Retinal pigment epithelial cell (primary cell): ENCODE data around the gene NUDT4.

ENCODE experiments used
- DNase-seq: peaks from one replicate; pipeline ENCODE4 v3.0.0-alpha.2; 2010; ENCODE audit warnings: low read depth
- H3K4me3 ChIP-seq: 2 replicates; pipeline ENCODE4 v1.5.1; 2011; ENCODE audit warnings: mild to moderate bottlenecking, low read length, control low read depth, moderate library complexity
- TF ChIP-seq, protein P1 (sequence below): conservative IDR thresholded peaks from 2 replicates; pipeline ENCODE4 v1.5.1; 2011; ENCODE audit warnings: low read depth, low read length, control low read depth, inconsistent platforms

Gene NUDT4

DNA sequence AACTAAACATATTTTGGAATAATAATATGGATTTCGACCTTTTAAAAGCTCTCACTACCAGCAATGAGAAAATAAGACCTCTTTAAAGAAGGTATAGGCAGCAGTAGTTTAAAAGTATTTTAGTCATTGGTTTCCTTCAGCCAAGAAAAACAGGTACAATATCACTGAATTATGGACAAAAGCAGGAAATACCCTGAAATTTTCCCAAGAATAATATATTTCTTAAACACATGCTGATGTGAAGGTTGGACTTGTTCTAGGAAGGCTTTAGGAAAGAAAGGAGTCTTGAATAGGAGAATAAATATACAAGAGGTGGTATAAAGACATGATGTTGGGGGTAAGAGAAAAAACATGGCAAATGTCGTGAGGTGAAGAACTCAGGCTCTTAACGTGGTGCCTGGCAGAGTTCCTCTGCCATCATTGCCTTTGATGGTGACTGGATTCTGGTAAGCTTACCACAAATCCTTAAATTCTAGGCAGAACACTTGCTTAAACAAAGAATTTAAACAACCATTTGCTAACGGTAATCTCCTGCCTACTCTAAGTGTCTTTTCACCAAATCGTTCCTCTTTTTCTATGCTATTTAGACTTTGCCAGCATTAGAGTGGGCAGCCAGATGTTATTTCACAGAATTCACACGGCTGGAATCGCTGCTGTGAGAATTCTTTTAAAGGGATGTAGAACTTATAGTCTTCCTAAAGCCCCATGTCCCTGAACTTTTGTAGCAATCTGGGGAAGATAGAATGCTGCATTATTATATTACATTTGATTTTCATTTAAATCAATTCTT lies 11.9 kb upstream of the NUDT4 start:
- TF ChIP-seq, protein P1, sequence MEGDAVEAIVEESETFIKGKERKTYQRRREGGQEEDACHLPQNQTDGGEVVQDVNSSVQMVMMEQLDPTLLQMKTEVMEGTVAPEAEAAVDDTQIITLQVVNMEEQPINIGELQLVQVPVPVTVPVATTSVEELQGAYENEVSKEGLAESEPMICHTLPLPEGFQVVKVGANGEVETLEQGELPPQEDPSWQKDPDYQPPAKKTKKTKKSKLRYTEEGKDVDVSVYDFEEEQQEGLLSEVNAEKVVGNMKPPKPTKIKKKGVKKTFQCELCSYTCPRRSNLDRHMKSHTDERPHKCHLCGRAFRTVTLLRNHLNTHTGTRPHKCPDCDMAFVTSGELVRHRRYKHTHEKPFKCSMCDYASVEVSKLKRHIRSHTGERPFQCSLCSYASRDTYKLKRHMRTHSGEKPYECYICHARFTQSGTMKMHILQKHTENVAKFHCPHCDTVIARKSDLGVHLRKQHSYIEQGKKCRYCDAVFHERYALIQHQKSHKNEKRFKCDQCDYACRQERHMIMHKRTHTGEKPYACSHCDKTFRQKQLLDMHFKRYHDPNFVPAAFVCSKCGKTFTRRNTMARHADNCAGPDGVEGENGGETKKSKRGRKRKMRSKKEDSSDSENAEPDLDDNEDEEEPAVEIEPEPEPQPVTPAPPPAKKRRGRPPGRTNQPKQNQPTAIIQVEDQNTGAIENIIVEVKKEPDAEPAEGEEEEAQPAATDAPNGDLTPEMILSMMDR = no peak
- no peak for DNase-seq
- H3K4me3 ChIP-seq = no peak overlapping the region

DNA sequence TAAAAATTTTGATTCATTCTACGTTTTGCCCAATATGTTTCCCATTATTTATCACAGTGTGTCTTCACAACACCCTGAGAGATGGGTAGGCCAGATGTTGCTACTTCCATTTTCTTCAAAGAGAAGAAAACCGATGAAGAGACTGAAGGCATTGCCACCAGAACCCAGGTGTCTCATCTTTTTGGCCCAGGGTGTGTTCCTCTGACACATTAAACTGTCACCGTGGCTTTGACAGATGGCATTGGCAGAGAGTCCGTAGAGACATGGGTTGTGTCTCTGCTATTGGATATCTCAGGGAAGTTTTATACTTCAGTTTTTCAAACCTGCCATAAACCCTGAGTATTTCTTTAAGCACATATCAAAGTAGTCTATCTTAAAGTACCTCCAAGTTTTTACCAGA lies 11.3 kb upstream of the NUDT4 start:
- TF ChIP-seq, protein P1 = no peak
- H3K4me3 ChIP-seq = no peak overlapping the region
- DNase-seq = no peak

DNA sequence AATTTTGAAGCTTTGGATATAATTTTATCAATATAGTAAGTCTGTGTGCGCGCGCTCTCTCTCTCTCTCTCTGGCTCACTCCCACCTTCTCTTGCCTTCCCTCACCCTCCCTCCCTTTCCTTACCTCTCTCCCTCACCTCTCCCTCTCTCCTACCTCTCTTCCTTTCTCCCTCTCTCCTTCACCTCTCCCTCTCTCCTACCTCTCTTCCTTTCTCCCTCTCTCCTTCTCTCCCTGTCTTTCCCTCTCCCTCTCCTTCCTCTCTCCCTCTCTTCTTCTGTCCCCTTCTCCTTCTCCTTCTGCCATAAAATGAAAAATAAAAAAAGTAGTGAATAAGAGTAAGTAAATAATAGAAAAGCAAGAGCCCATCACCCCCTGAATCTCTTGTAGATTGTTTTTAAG lies 9.0 kb upstream of the NUDT4 start:
- no peak overlapping the region for H3K4me3 ChIP-seq
- TF ChIP-seq, protein P1 = no peak
- DNase-seq = no peak

DNA sequence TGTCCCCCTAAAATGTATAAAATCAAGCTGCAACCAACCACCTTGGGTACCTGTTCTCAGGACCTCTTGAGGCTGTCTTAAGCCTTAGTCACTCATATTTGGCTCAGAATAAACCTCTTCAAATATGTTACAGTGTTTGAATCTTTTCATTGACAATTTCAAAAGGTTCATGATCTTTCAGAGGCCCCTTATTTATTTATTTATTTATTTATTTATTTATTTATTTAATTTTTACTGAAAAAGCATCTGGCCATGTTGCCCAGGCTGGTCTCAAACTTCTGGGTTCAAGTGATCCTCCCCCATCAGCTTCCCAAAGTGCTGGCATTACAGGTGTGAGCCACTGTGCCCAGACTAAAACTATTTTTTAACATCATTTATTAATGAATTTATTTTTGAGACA lies 8.2 kb upstream of the NUDT4 start:
- TF ChIP-seq, protein P1 = no peak
- H3K4me3 ChIP-seq = no peak overlapping the region
- no peak for DNase-seq

DNA sequence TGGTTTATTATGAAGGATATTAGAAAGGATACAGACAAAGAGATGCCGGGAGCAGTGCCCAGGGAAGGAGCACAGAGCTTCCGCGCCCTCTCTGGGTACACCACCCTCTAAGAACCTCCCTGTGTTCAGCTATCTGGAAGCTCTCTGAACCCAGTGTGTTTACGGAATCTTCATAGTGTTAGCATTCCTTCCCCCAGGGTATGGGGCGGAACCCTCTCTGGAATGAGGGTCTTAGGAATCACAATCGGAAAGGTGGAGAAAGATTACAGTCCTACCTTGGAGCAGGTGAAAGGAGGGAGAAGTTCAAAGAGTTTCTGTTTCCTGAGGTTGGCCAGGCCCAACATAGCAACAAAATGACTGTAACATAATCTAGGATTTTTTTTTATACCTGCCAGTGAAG lies 6.8 kb upstream of the NUDT4 start:
- DNase-seq = no peak
- TF ChIP-seq, protein P1 = no peak
- no peak overlapping the region for H3K4me3 ChIP-seq

DNA sequence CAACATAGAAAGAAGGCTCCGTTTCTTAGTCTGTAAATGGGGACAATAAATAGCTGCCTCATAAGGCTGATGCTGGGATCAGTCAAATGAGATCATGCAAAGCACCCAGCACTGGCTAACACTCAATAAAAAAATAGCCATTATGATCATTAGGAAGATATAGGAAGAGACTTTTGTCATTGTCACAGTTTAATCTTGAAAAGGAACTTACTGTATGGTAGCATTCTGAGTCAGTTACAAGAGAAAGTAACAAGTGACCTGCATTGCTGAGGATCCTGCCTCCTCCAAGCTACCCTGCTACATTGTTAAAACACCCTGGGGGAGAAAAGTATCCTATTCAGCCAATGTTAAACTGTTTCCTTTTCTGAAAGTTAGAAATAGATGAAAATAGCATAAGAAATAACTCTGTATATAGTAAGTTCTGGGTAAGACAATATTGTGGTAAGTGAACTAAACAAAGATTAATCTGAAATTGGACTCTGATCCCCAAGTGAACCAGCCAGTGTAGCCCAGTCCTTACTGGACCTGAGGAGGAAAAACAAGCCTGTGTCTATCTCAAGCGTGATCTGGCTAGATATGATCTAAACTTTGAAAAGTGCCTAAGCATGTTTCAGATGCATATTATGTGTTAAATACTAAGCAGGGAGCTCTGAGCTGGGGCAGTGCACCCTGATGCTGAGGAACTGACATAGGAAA lies 3.6 kb upstream of the NUDT4 start:
- TF ChIP-seq, protein P1 = no peak
- H3K4me3 ChIP-seq = no peak overlapping the region
- DNase-seq = no peak

DNA sequence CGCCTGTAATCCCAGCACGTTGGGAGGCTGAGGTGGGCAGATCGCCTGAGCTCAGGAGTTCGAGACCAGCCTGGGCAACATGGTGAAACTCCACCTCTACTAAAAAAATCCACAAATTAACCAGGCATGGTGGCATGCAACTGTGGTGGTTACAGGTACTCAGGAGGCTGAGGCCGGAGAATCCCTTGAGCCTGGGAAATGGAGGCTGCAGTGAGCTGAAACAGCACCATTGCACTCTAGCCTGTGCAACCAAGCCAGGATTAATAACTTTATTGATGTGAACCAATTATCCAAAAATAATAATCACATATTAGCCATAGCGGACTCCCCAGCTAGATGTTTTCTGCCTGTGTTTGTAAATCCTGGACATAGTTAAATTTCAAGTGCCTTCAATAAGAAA lies 1.8 kb upstream of the NUDT4 start:
- TF ChIP-seq, protein P1 = no peak
- H3K4me3 ChIP-seq = no peak overlapping the region
- no peak for DNase-seq
